ENCODE measurements around the gene PIP5KL1. TPM values are rescaled to one million over a fixed set of nuclear protein-coding genes. Genes with fewer than 3 reads are reported as not detected.

The PIP5KL1 gene
- polyA plus RNA-seq, 1 donor from 2014 or later, result 3.4 TPM

DNA sequence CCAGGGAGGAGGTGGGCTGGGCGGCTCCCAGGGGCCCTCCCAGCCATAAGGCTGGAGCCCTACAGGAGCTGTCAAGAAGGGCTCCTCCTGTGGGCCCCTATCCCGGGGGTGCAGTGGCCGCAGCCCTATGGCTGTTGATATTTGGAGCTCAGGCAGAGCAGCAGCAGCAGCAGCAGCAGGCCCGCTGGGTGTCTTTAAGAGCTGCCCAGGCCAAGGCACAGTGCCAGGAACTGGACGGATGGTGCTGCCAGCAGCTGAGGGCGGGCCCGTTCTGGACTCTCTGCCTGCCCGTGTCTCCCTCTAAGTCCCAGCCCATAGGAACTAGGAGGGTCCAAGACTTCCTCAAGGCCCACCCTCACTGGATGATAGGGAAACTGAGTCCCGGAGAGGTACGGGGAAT is 56.7 kb downstream of the PIP5KL1 start:
- Histone ChIP-seq H3K27me3 (ENCODE audit: insufficient read depth, low read depth, low read length) (no peaks in the 10 kb centered on the region), H3K4me2 (ENCODE audit: low read length) (no peak overlapping the region), H4K20me1 (ENCODE audit: insufficient read depth) (no peaks in the 10 kb centered on the region), H3K36me3 (ENCODE audit: insufficient read depth, low read length) (no peaks in the 10 kb centered on the region), H3K4me3 (ENCODE audit: low read length) (no peak overlapping the region), H3K27ac (ENCODE audit: low read length) (no peak overlapping the region), H3K9me2 (ENCODE audit: insufficient read depth, low read length) (no peaks in the 10 kb centered on the region), H3K79me2 (replicated peaks; ENCODE audit: insufficient read depth, low read length) (peaks cover 7% of the 10 kb centered on the region), H3K9me3 (ENCODE audit: low read length) (no peaks in the 10 kb centered on the region), H3K9ac (ENCODE audit: low read length) (no peak overlapping the region), H3F3A (ENCODE audit: insufficient read depth, low read length, poor library complexity, severe bottlenecking) (no peaks in the 10 kb centered on the region), H2AFZ (ENCODE audit: low read depth, low read length) (no peak overlapping the region)
- TF ChIP-seq EZH2 (IDR thresholded peaks at IDR 0.05; ENCODE audit: borderline replicate concordance, insufficient read depth, low read length, poor library complexity, severe bottlenecking) (no peak), MXI1 (conservative IDR thresholded peaks at IDR 0.05; ENCODE audit: poor library complexity, severe bottlenecking) (no peak), EP300 (conservative IDR thresholded peaks at IDR 0.05; ENCODE audit: poor library complexity, severe bottlenecking) (no peak), TAF1 (IDR thresholded peaks at IDR 0.05; ENCODE audit: low read depth) (no peak), POLR2AphosphoS5 (IDR thresholded peaks at IDR 0.05) (no peak), CTCF (IDR thresholded peaks at IDR 0.05; ENCODE audit: poor library complexity, severe bottlenecking) (no peak), RAD21 (conservative IDR thresholded peaks at IDR 0.05) (no peak), REST (IDR thresholded peaks at IDR 0.05; ENCODE audit: borderline replicate concordance) (no peak), SMC3 (conservative IDR thresholded peaks at IDR 0.05; ENCODE audit: poor library complexity) (no peak)

DNA sequence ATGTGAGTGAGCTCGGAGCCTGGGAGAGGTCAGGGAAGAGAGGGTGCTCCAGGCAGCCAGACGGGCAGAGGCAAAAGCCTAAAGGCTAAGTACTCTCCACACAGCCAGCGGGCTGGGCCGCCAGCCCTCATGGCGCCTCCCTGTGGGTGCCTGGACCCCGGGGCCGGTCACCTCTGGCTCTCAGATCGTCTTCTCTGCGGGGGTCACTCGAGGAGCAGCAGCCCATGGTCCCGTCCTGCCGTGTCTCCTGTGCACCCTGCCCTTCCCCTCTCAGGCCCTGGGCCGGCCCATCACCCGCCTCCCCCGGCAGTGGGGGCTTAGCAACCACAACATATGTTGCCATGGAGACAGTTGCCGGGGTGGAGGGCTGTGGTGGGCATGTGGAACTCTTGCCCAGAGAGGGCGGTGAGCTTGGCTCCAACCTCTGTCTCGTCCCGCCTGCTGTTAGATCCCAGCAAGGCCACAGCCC is 57.3 kb downstream of the PIP5KL1 start:
- Histone ChIP-seq H3K27me3 (ENCODE audit: insufficient read depth, low read depth, low read length) (no peaks in the 10 kb centered on the region), H3K9me2 (ENCODE audit: insufficient read depth, low read length) (no peaks in the 10 kb centered on the region), H4K20me1 (ENCODE audit: insufficient read depth) (no peaks in the 10 kb centered on the region), H3K9ac (ENCODE audit: low read length) (no peak overlapping the region), H3K4me3 (ENCODE audit: low read length) (no peak overlapping the region), H3K79me2 (replicated peaks; ENCODE audit: insufficient read depth, low read length) (peaks cover 7% of the 10 kb centered on the region), H3K9me3 (ENCODE audit: low read length) (no peaks in the 10 kb centered on the region), H3K4me2 (ENCODE audit: low read length) (no peak overlapping the region), H2AFZ (ENCODE audit: low read depth, low read length) (no peak overlapping the region), H3K27ac (ENCODE audit: low read length) (no peak overlapping the region), H3K36me3 (ENCODE audit: insufficient read depth, low read length) (no peaks in the 10 kb centered on the region), H3F3A (ENCODE audit: insufficient read depth, low read length, poor library complexity, severe bottlenecking) (no peaks in the 10 kb centered on the region)
- TF ChIP-seq RAD21 (conservative IDR thresholded peaks at IDR 0.05), result no peak
- TF ChIP-seq EZH2 (IDR thresholded peaks at IDR 0.05; ENCODE audit: borderline replicate concordance, insufficient read depth, low read length, poor library complexity, severe bottlenecking), result no peak
- TF ChIP-seq MXI1 (conservative IDR thresholded peaks at IDR 0.05; ENCODE audit: poor library complexity, severe bottlenecking), result no peak
- no peak for TF ChIP-seq POLR2AphosphoS5 (IDR thresholded peaks at IDR 0.05)
- no peak for TF ChIP-seq TAF1 (IDR thresholded peaks at IDR 0.05; ENCODE audit: low read depth)
- no peak for TF ChIP-seq SMC3 (conservative IDR thresholded peaks at IDR 0.05; ENCODE audit: poor library complexity)
- no peak for TF ChIP-seq CTCF (IDR thresholded peaks at IDR 0.05; ENCODE audit: poor library complexity, severe bottlenecking)
- TF ChIP-seq EP300 (conservative IDR thresholded peaks at IDR 0.05; ENCODE audit: poor library complexity, severe bottlenecking), result no peak
- no peak for TF ChIP-seq REST (IDR thresholded peaks at IDR 0.05; ENCODE audit: borderline replicate concordance)

All from neural cell (in vitro differentiated cells).